Measurements from ENCODE around the gene EHF. TPM values are rescaled to one million over a fixed set of nuclear protein-coding genes. Genes with fewer than 3 reads are reported as not detected.

Gene EHF
- total RNA-seq, 1 donor from 2014 or later: 0.25 TPM

- no peaks in the 10 kb centered on the region for H3K79me2 ChIP-seq (ENCODE audit: insufficient read depth, low read length)
- H3K27ac ChIP-seq (ENCODE audit: low read depth, low read length): no peak overlapping the region
- no peak overlapping the region for H3K9ac ChIP-seq (ENCODE audit: low read length)
- no peak overlapping the region for H2AFZ ChIP-seq (ENCODE audit: low read depth, low read length)
- H3K4me1 ChIP-seq (ENCODE audit: insufficient read depth, low read length): no peaks in the 10 kb centered on the region
- no peak overlapping the region for H3K27ac Mint-ChIP-seq (ENCODE audit: unreplicated experiment)
- no peak overlapping the region for H3K4me3 ChIP-seq (ENCODE audit: insufficient read depth, low read depth, low read length)
- no peak overlapping the region for H3K4me2 ChIP-seq (ENCODE audit: low read length)
- H3K27me3 Mint-ChIP-seq (ENCODE audit: low read depth, unreplicated experiment): peaks cover 5% of the 10 kb centered on the region
- no peaks in the 10 kb centered on the region for H3K36me3 ChIP-seq (ENCODE audit: insufficient read depth, low read length)
- H3K4me3 Mint-ChIP-seq (ENCODE audit: unreplicated experiment): no peak overlapping the region
- H3K27me3 ChIP-seq (ENCODE audit: insufficient read depth, low read length): no peaks in the 10 kb centered on the region
- FAIRE-seq (no peak), DNase-seq (ENCODE audit: low read depth) (no peak)
- no peaks in the 10 kb centered on the region for H3K9me3 ChIP-seq (ENCODE audit: insufficient read depth, low read depth, low read length)
- no peaks in the 10 kb centered on the region for H4K20me1 ChIP-seq (ENCODE audit: insufficient read depth, low read length)
- TF ChIP-seq CTCF (IDR thresholded peaks at IDR 0.05; ENCODE audit: insufficient read depth, low read depth, low read length): no peak
- TF ChIP-seq EZH2 (IDR thresholded peaks at IDR 0.05; ENCODE audit: insufficient read depth, low read length): no peak
- H3K4me1 Mint-ChIP-seq (ENCODE audit: low read depth, unreplicated experiment): peaks cover 3% of the 10 kb centered on the region
- no peaks in the 10 kb centered on the region for H3K36me3 Mint-ChIP-seq (ENCODE audit: low read depth, unreplicated experiment)
- peaks cover 3% of the 10 kb centered on the region for H3K9me3 Mint-ChIP-seq (ENCODE audit: unreplicated experiment)
Observed at GRCh38 chr11:34671946-34672345, 51.1 kb downstream of the EHF start.

GRCh38 chr11:34674038-34674437, 53.1 kb downstream of the EHF start:
- Histone ChIP-seq H3K4me1 (ENCODE audit: insufficient read depth, low read length) (no peaks in the 10 kb centered on the region), H3K9me3 (ENCODE audit: insufficient read depth, low read depth, low read length) (no peaks in the 10 kb centered on the region), H3K4me3 (ENCODE audit: insufficient read depth, low read depth, low read length) (no peak overlapping the region), H4K20me1 (ENCODE audit: insufficient read depth, low read length) (no peaks in the 10 kb centered on the region), H3K4me2 (ENCODE audit: low read length) (no peak overlapping the region), H3K27ac (ENCODE audit: low read depth, low read length) (no peak overlapping the region), H3K27me3 (ENCODE audit: insufficient read depth, low read length) (no peaks in the 10 kb centered on the region), H3K79me2 (ENCODE audit: insufficient read depth, low read length) (no peaks in the 10 kb centered on the region), H3K9ac (ENCODE audit: low read length) (no peak overlapping the region), H3K36me3 (ENCODE audit: insufficient read depth, low read length) (no peaks in the 10 kb centered on the region), H2AFZ (ENCODE audit: low read depth, low read length) (no peak overlapping the region)
- DNase-seq (ENCODE audit: low read depth) (no peak), FAIRE-seq (no peak)
- no peak overlapping the region for H3K4me3 Mint-ChIP-seq (ENCODE audit: unreplicated experiment)
- no peaks in the 10 kb centered on the region for H3K36me3 Mint-ChIP-seq (ENCODE audit: low read depth, unreplicated experiment)
- peaks cover 3% of the 10 kb centered on the region for H3K4me1 Mint-ChIP-seq (ENCODE audit: low read depth, unreplicated experiment)
- TF ChIP-seq EZH2 (IDR thresholded peaks at IDR 0.05; ENCODE audit: insufficient read depth, low read length) (no peak), CTCF (IDR thresholded peaks at IDR 0.05; ENCODE audit: insufficient read depth, low read depth, low read length) (no peak)
- no peaks in the 10 kb centered on the region for H3K9me3 Mint-ChIP-seq (ENCODE audit: unreplicated experiment)
- H3K27ac Mint-ChIP-seq (ENCODE audit: unreplicated experiment): no peak overlapping the region
- H3K27me3 Mint-ChIP-seq (ENCODE audit: low read depth, unreplicated experiment): no peaks in the 10 kb centered on the region

GRCh38 chr11:34676227-34676626, 55.3 kb downstream of the EHF start:
- Histone ChIP-seq H3K9me3 (ENCODE audit: insufficient read depth, low read depth, low read length) (no peaks in the 10 kb centered on the region), H3K27me3 (ENCODE audit: insufficient read depth, low read length) (no peaks in the 10 kb centered on the region), H3K36me3 (ENCODE audit: insufficient read depth, low read length) (no peaks in the 10 kb centered on the region), H4K20me1 (ENCODE audit: insufficient read depth, low read length) (no peaks in the 10 kb centered on the region), H3K27ac (ENCODE audit: low read depth, low read length) (no peak overlapping the region), H3K4me2 (ENCODE audit: low read length) (no peak overlapping the region), H3K4me1 (ENCODE audit: insufficient read depth, low read length) (peaks cover 5% of the 10 kb centered on the region), H3K4me3 (ENCODE audit: insufficient read depth, low read depth, low read length) (no peak overlapping the region), H2AFZ (ENCODE audit: low read depth, low read length) (no peak overlapping the region), H3K79me2 (ENCODE audit: insufficient read depth, low read length) (no peaks in the 10 kb centered on the region), H3K9ac (ENCODE audit: low read length) (no peak overlapping the region)
- Mint-ChIP-seq H3K27ac (ENCODE audit: unreplicated experiment) (no peak overlapping the region), H3K4me1 (ENCODE audit: low read depth, unreplicated experiment) (peaks cover 10% of the 10 kb centered on the region), H3K4me3 (ENCODE audit: unreplicated experiment) (no peak overlapping the region), H3K9me3 (ENCODE audit: unreplicated experiment) (no peaks in the 10 kb centered on the region), H3K36me3 (ENCODE audit: low read depth, unreplicated experiment) (no peaks in the 10 kb centered on the region), H3K27me3 (ENCODE audit: low read depth, unreplicated experiment) (no peaks in the 10 kb centered on the region)
- no peak for FAIRE-seq
- TF ChIP-seq EZH2 (IDR thresholded peaks at IDR 0.05; ENCODE audit: insufficient read depth, low read length) (no peak), CTCF (IDR thresholded peaks at IDR 0.05; ENCODE audit: insufficient read depth, low read depth, low read length) (no peak)
- DNase-seq (ENCODE audit: low read depth): no peak
